PC-3 (cell line): ENCODE results near the gene INVS. TPM values are rescaled to one million over a fixed set of nuclear protein-coding genes. Genes with fewer than 3 reads are reported as not detected.
A peak's percentile ranks its signal among the peaks of the same experiment; 100 is the strongest.

Experiments
- ATAC-seq: fragments of 200-7000 bp; cut with Tn5 transposase; 2 replicates; pipeline ENCODE4 v1.9.1; 2020; ENCODE audit warnings: mild to moderate bottlenecking, moderate library complexity
- BruUV-seq: library from RNA; stranded (reverse); fragments of 400-500 nt; replicated peaks from 2 replicates; lab custom pipeline; 2021; lab: Mats Ljungman, UMichigan
- CTCF ChIA-PET: fragments of 300-600 bp; sonication (Branson Sonifier 250); formaldehyde crosslinking; loops from one replicate; lab custom pipeline; 2022; ENCODE audit warnings: antibody characterized with exemption; lab: Charles Lee
- POLR2A ChIA-PET: fragments of 300-600 bp; sonication (Branson Sonifier 250); formaldehyde crosslinking; loops from one replicate; lab custom pipeline; 2022; ENCODE audit warnings: antibody characterized with exemption; ENCODE audit not compliant: unreplicated experiment; lab: Charles Lee
- DNase-seq: peaks from one replicate; pipeline ENCODE4 v3.0.0-alpha.2; 2015
- H2AFZ ChIP-seq: fragments of 300-600 bp; sonication (generic); 2 replicates; pipeline ENCODE4 v1.6.0; 2016; ENCODE audit warnings: antibody characterized with exemption, low read length
- H3F3A ChIP-seq: fragments of 300-600 bp; sonication (generic); one replicate; pipeline ENCODE4 v1.6.0; 2017; ENCODE audit warnings: antibody characterized with exemption, low read length, control low read depth, mild to moderate bottlenecking; ENCODE audit not compliant: unreplicated experiment
- H3K27ac ChIP-seq: fragments of 300-600 bp; sonication (generic); 2 replicates; pipeline ENCODE4 v1.5.1; 2016; ENCODE audit warnings: mild to moderate bottlenecking, low read length
- H3K27me3 ChIP-seq: fragments of 300-600 bp; sonication (generic); 2 replicates; pipeline ENCODE4 v1.6.1; 2016; ENCODE audit warnings: low read length, mixed read lengths
- H3K36me3 ChIP-seq: fragments of 300-600 bp; sonication (generic); 2 replicates; pipeline ENCODE4 v1.6.1; 2016; ENCODE audit warnings: low read depth, mixed run types, low read length, mixed read lengths
- H3K4me1 ChIP-seq: fragments of 300-600 bp; sonication (generic); 2 replicates; pipeline ENCODE4 v1.5.1; 2016; ENCODE audit warnings: low read length; ENCODE audit not compliant: insufficient read depth
- H3K4me2 ChIP-seq: fragments of 300-600 bp; sonication (generic); 2 replicates; pipeline ENCODE4 v1.6.0; 2016; ENCODE audit warnings: low read length
- H3K4me3 ChIP-seq: fragments of 300-600 bp; sonication (generic); 2 replicates; pipeline ENCODE4 v1.5.1; 2016; ENCODE audit warnings: mild to moderate bottlenecking, low read length, mixed read lengths
- H3K79me2 ChIP-seq: fragments of 300-600 bp; sonication (generic); 2 replicates; pipeline ENCODE4 v1.6.1; 2017; ENCODE audit warnings: low read length, mixed read lengths
- H3K9ac ChIP-seq: fragments of 300-600 bp; sonication (generic); 2 replicates; pipeline ENCODE4 v1.6.0; 2016; ENCODE audit warnings: mild to moderate bottlenecking, low read length
- H3K9me2 ChIP-seq: fragments of 300-600 bp; sonication (generic); replicated peaks from 2 replicates; pipeline ENCODE4 v1.6.1; 2016; ENCODE audit warnings: mixed run types, low read length, mixed read lengths
- H3K9me3 ChIP-seq: fragments of 300-600 bp; sonication (generic); 2 replicates; pipeline ENCODE4 v1.6.1; 2016; ENCODE audit warnings: low read length, mixed read lengths
- H4K20me1 ChIP-seq: fragments of 300-600 bp; sonication (generic); 2 replicates; pipeline ENCODE4 v1.6.1; 2016; ENCODE audit warnings: low read length, mixed read lengths
- EZH2 ChIP-seq: fragments of 300-600 bp; sonication (generic); IDR thresholded peaks from one replicate; pipeline ENCODE4 v1.6.1; 2017; ENCODE audit warnings: antibody characterized with exemption, mild to moderate bottlenecking, low read length; ENCODE audit not compliant: unreplicated experiment
- EZH2phosphoT487 ChIP-seq: fragments of 300-600 bp; sonication (generic); IDR thresholded peaks from 2 replicates; pipeline ENCODE4 v1.6.1; 2018; ENCODE audit warnings: mild to moderate bottlenecking, antibody characterized with exemption, low read length, borderline replicate concordance
- intact Hi-C: fragments of 100-400 bp; cut with micrococcal nuclease; formaldehyde crosslinking; loops from 2 replicates; pipeline ENCODE4 v1.9.0; 2023
- total RNA-seq: library from RNA; depleted of rRNA; stranded (reverse); fragments of >200 nt; gene quantifications from 2 replicates; pipeline ENCODE4 v1.2.3, GENCODE V29; 2014
- TF ChIP-seq, protein P1 (sequence below): fragments of 300-600 bp; sonication (generic); conservative IDR thresholded peaks from 2 replicates; pipeline ENCODE4 v1.5.1; 2017; ENCODE audit warnings: antibody characterized with exemption, low read depth, mild to moderate bottlenecking, low read length

The INVS gene
- total RNA-seq, 1 experiment from 2014 or later, result 8.9 TPM

DNA sequence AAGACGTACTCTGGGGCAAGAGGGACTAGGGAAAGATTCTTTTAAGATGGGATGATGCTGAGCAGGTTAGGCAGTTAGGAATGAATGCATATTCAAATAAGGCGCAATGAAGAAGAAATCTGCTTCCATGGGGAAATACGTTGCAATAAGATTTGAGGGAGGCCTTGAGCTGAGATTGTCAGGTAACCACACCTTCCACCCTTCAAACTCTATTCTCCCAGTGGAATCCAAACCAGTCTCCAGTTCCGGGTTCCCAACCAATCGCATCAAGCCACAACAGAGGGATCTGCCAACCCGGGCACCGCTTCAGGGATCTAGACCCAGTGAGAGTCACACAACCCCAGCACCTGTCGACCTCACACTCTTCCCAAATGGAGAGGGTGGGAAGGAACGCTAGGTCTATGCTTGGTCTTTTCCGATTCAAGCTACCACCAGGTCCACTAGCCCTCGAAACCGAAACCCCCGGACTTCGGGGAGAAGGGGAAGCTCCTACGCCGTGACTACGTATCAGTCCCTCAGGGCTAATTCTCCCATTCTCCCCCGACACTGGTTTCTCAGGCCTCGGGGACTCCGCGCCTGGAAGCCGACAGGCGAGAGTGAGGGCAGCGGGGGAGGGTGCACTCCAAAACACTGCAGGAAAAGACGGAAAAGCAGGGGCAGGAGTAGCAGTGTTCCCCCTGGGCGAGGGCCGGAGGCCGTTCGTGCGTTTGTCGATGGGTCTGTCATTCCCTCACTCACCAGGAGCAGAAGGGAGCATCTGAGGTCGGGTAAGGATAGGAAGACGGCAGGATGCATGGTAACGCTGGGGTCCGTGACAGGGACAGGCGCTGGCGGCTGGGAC is 777 bp upstream of the INVS start:
- TF ChIP-seq, protein P1, sequence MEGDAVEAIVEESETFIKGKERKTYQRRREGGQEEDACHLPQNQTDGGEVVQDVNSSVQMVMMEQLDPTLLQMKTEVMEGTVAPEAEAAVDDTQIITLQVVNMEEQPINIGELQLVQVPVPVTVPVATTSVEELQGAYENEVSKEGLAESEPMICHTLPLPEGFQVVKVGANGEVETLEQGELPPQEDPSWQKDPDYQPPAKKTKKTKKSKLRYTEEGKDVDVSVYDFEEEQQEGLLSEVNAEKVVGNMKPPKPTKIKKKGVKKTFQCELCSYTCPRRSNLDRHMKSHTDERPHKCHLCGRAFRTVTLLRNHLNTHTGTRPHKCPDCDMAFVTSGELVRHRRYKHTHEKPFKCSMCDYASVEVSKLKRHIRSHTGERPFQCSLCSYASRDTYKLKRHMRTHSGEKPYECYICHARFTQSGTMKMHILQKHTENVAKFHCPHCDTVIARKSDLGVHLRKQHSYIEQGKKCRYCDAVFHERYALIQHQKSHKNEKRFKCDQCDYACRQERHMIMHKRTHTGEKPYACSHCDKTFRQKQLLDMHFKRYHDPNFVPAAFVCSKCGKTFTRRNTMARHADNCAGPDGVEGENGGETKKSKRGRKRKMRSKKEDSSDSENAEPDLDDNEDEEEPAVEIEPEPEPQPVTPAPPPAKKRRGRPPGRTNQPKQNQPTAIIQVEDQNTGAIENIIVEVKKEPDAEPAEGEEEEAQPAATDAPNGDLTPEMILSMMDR, result no peak
- TF ChIP-seq EZH2, result no peak
- TF ChIP-seq EZH2phosphoT487, result no peak
- intact Hi-C loops, result loop anchor here (2.0 to 10.0 kb wide), 2 partner anchors 69 to 127 kb away; no protein-coding TSS in a partner anchor
- DNase-seq (peak; percentile 75), ATAC-seq (peak; percentile 62)
- Histone ChIP-seq H3K79me2 (peaks cover 62% of the 10 kb centered on the region), H3K4me1 (peaks cover 24% of the 10 kb centered on the region), H3F3A (no peaks in the 10 kb centered on the region), H3K27ac (peak overlapping the region; percentile 71), H4K20me1 (0 out of 2 replicates have a peak, but pooled peaks cover 11% of the 10 kb centered on the region), H2AFZ (peak overlapping the region; percentile 67), H3K9me3 (no peaks in the 10 kb centered on the region), H3K4me3 (peak overlapping the region; percentile 99), H3K9me2 (no peaks in the 10 kb centered on the region), H3K36me3 (no peaks in the 10 kb centered on the region), H3K4me2 (peak overlapping the region; percentile 96), H3K9ac (peak overlapping the region; percentile 82), H3K27me3 (no peaks in the 10 kb centered on the region)
- BruUV-seq, result TSS peak; percentile 87
- POLR2A ChIA-PET, result interaction anchor here (0.5 to 0.7 kb wide), 2 partner anchors 29 to 328 kb away, joined by 3 to 16 read pairs; no protein-coding TSS in a partner anchor
- CTCF ChIA-PET, result no interaction called here

DNA sequence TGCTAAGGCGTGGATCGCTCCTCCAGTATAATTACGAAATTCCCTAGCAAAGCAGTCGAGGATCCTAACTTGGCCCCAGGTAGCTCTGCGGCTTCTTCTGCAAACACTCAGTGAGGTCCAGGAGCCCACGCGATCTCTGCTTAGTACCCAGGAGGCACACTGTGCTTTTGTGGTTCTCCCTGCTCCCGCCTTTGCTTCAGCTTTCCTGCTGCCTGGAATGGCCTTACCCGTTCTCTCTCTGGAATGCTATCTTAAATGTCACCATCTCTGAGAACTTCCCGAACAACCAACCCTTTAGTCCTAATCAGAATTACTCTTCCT is 639 bp downstream of the INVS start:
- Histone ChIP-seq H3K27ac (peak overlapping the region; percentile 25; the same call in 1 of the 2 replicates), H3K9ac (peak overlapping the region; percentile 64), H3K9me2 (no peaks in the 10 kb centered on the region), H3K4me3 (peak overlapping the region; percentile 99), H3K4me1 (peaks cover 30% of the 10 kb centered on the region), H3K9me3 (no peaks in the 10 kb centered on the region), H3K36me3 (no peaks in the 10 kb centered on the region), H2AFZ (peak overlapping the region; percentile 97), H4K20me1 (0 out of 2 replicates have a peak, but pooled peaks cover 11% of the 10 kb centered on the region), H3K79me2 (peaks cover 47% of the 10 kb centered on the region), H3K27me3 (no peaks in the 10 kb centered on the region), H3F3A (no peaks in the 10 kb centered on the region), H3K4me2 (peak overlapping the region; percentile 98)
- ChIA-PET POLR2A (no interaction called here), CTCF (no interaction called here)
- intact Hi-C loops, result loop anchor here (2.0 to 10.0 kb wide), 2 partner anchors 71 to 125 kb away; no protein-coding TSS in a partner anchor
- TF ChIP-seq, protein P1, result no peak
- TF ChIP-seq EZH2phosphoT487, result no peak
- no peak for TF ChIP-seq EZH2
- BruUV-seq, result TSS peak; percentile 30
- DNase-seq (no peak), ATAC-seq (peak; percentile 2; the same call in 1 of the 2 replicates)
